Liver (tissue), 9 donors: ENCODE results near the gene RTL9. TPM values are rescaled to one million over a fixed set of nuclear protein-coding genes. Genes with fewer than 3 reads are reported as not detected.

Source experiments
- DNase-seq: peaks from one replicate; pipeline ENCODE4 v3.0.0-alpha.2; 2017; ENCODE audit warnings: low spot score
- H3K27ac ChIP-seq, 2 donors: one replicate each; pipeline ENCODE4 v1.7.0; 2013; ENCODE audit warnings: inconsistent platforms in 2 of 2, low read length in 2 of 2, control low read depth in 1 of 2, low read depth in 1 of 2, mild to moderate bottlenecking in 1 of 2
- H3K27me3 ChIP-seq, 4 donors: one replicate each; pipeline versions ENCODE4 v1.6.1 to v1.7.0; 2013; ENCODE audit warnings: low read length in 3 of 4, inconsistent platforms in 1 of 4, mild to moderate bottlenecking in 1 of 4, moderate library complexity in 1 of 4; ENCODE audit not compliant: control insufficient read depth in 4 of 4, insufficient read depth in 4 of 4
- H3K36me3 ChIP-seq, 4 donors: one replicate each; pipeline versions ENCODE4 v1.6.1 to v1.7.0; 2013; ENCODE audit warnings: low read length in 3 of 4, mild to moderate bottlenecking in 3 of 4, low read depth in 1 of 4, moderate library complexity in 1 of 4; ENCODE audit not compliant: control insufficient read depth in 4 of 4, insufficient read depth in 3 of 4
- H3K4me1 ChIP-seq, 4 donors: one replicate each; pipeline versions ENCODE4 v1.6.1 to v1.7.0; 2013; ENCODE audit warnings: low read length in 3 of 4, mild to moderate bottlenecking in 3 of 4, moderate library complexity in 1 of 4; ENCODE audit not compliant: control insufficient read depth in 4 of 4, insufficient read depth in 4 of 4
- H3K4me3 ChIP-seq, 3 donors: one replicate each; pipeline versions ENCODE4 v1.6.1 to v1.7.0; 2013; ENCODE audit warnings: low read length in 3 of 3, control low read depth in 1 of 3, low read depth in 1 of 3, mild to moderate bottlenecking in 1 of 3
- H3K9ac ChIP-seq, 2 donors: one replicate each; pipeline ENCODE4 v1.7.0; 2013; ENCODE audit warnings: low read length in 2 of 2, mild to moderate bottlenecking in 2 of 2, moderate library complexity in 2 of 2, control low read depth in 1 of 2, low read depth in 1 of 2
- H3K9me3 ChIP-seq, 4 donors: one replicate each; pipeline versions ENCODE4 v1.6.1 to v1.7.0; 2013; ENCODE audit warnings: low read length in 3 of 4; ENCODE audit not compliant: control insufficient read depth in 4 of 4
- CTCF ChIP-seq: fragments of 150-350 bp; IDR thresholded peaks from 2 replicates; pipeline ENCODE4 v1.5.1; 2017; ENCODE audit warnings: improper control_type of control experiment, low read depth, low read length; ENCODE audit not compliant: missing input control
- EGR1 ChIP-seq, 2 donors: IDR thresholded peaks; 2 replicates each; pipeline ENCODE4 v1.6.1; 2016 to 2018; ENCODE audit warnings: antibody characterized with exemption in 2 of 2, low read depth in 2 of 2
- FOXA2 ChIP-seq: IDR thresholded peaks from 2 replicates; pipeline ENCODE4 v1.6.1; 2016; ENCODE audit warnings: antibody characterized with exemption
- GABPA ChIP-seq, 2 donors: IDR thresholded peaks in 1 of 2; conservative IDR thresholded peaks in 1 of 2; 2 replicates each; pipeline ENCODE4 v1.6.1; 2016; ENCODE audit warnings: antibody characterized with exemption in 2 of 2, mild to moderate bottlenecking in 1 of 2, moderate library complexity in 1 of 2
- HNF4A ChIP-seq, 2 donors: conservative IDR thresholded peaks; 2 replicates each; pipeline ENCODE4 v1.6.1; 2016; ENCODE audit warnings: antibody characterized with exemption in 2 of 2, mild to moderate bottlenecking in 2 of 2
- HNF4G ChIP-seq: IDR thresholded peaks from 2 replicates; pipeline ENCODE4 v1.6.1; 2016; ENCODE audit warnings: antibody characterized with exemption
- JUND ChIP-seq, 2 donors: IDR thresholded peaks; 2 replicates each; pipeline ENCODE4 v1.6.1; 2016; ENCODE audit warnings: antibody characterized with exemption in 2 of 2
- NR2F2 ChIP-seq: IDR thresholded peaks from 2 replicates; pipeline ENCODE4 v1.6.1; 2016; ENCODE audit warnings: antibody characterized with exemption
- RAD21 ChIP-seq, 2 donors: IDR thresholded peaks; 2 replicates each; pipeline ENCODE4 v1.6.1; 2016; ENCODE audit warnings: antibody characterized with exemption in 2 of 2, mild to moderate bottlenecking in 2 of 2
- RXRA ChIP-seq, 2 donors: IDR thresholded peaks; 2 replicates each; pipeline ENCODE4 v1.6.1; 2017 to 2018; ENCODE audit warnings: antibody characterized with exemption in 2 of 2, mild to moderate bottlenecking in 1 of 2
- SP1 ChIP-seq: IDR thresholded peaks from 2 replicates; pipeline ENCODE4 v1.6.1; 2018; ENCODE audit warnings: antibody characterized with exemption, mild to moderate bottlenecking
- TAF1 ChIP-seq: conservative IDR thresholded peaks from 2 replicates; pipeline ENCODE4 v1.6.1; 2016; ENCODE audit warnings: antibody characterized with exemption, mild to moderate bottlenecking
- YY1 ChIP-seq: IDR thresholded peaks from 2 replicates; pipeline ENCODE4 v1.6.1; 2016; ENCODE audit warnings: antibody characterized with exemption, mild to moderate bottlenecking
- WGBS: extraction: QIAGEN DNeasy Blood & Tissue Kit; methylation state at CpG from one replicate; pipeline ENCODE4 v1.1.7; 2013; 5-methylcytosine and 5-hydroxymethylcytosine counted together
- polyA plus RNA-seq, 2 donors: library from polyadenylated mRNA; stranded (reverse) in 1 of 2; unstranded in 1 of 2; fragments of 200-250 nt in 1 of 2; fragments of >200 nt in 1 of 2; fragmentation: Nextera tagmentation in 1 of 2; extraction: Ambion mirVana in 1 of 2; gene quantifications; one replicate each; pipeline versions ENCODE4 v1.2.1 to v1.2.3, GENCODE V29; 2013 to 2015
- total RNA-seq, 2 donors: library from RNA; depleted of rRNA; stranded (reverse); fragments of >200 nt; gene quantifications; one replicate each; pipeline ENCODE4 v1.2.3, GENCODE V29; 2014
- TF ChIP-seq, protein P1 (sequence below): IDR thresholded peaks from 2 replicates; pipeline ENCODE4 v1.6.1; 2016; ENCODE audit warnings: antibody characterized with exemption
- TF ChIP-seq, protein P2 (sequence below): IDR thresholded peaks from 2 replicates; pipeline ENCODE4 v1.6.1; 2016; ENCODE audit warnings: antibody characterized with exemption
- TF ChIP-seq, protein P3 (sequence below): IDR thresholded peaks from 2 replicates; pipeline ENCODE4 v1.6.1; 2016; ENCODE audit warnings: antibody characterized with exemption
- donor health status: healthy.
- donor health status: healthy.
- donor health status: healthy.
- donor health status: healthy.
- donor health status: healthy.

Gene RTL9
- total and polyA plus RNA-seq, 4 donors = 0.05 to 0.37 (median 0.25) TPM; not detected in 1

- Histone ChIP-seq H3K9me3 (no peaks in the 10 kb centered on the region), H3K9ac (no peak overlapping the region), H3K27ac (no peak overlapping the region), H3K4me3 (no peak overlapping the region), H3K27me3 (no peaks in the 10 kb centered on the region), H3K36me3 (no peaks in the 10 kb centered on the region), H3K4me1 (peaks cover 0 to 3% (median 1%) of the 10 kb centered on the region in 4 donors)
- no peak for TF ChIP-seq EGR1 (IDR thresholded peaks at IDR 0.05; ENCODE audit: low read depth in 2 of 2)
- no peak for TF ChIP-seq GABPA (IDR thresholded peaks at IDR 0.05 in 1 of 2, conservative IDR thresholded peaks at IDR 0.05 in 1 of 2)
- no peak for TF ChIP-seq CTCF
- TF ChIP-seq, protein P1, sequence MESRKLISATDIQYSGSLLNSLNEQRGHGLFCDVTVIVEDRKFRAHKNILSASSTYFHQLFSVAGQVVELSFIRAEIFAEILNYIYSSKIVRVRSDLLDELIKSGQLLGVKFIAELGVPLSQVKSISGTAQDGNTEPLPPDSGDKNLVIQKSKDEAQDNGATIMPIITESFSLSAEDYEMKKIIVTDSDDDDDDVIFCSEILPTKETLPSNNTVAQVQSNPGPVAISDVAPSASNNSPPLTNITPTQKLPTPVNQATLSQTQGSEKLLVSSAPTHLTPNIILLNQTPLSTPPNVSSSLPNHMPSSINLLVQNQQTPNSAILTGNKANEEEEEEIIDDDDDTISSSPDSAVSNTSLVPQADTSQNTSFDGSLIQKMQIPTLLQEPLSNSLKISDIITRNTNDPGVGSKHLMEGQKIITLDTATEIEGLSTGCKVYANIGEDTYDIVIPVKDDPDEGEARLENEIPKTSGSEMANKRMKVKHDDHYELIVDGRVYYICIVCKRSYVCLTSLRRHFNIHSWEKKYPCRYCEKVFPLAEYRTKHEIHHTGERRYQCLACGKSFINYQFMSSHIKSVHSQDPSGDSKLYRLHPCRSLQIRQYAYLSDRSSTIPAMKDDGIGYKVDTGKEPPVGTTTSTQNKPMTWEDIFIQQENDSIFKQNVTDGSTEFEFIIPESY = no peak
- DNase-seq = no peak
Observed at GRCh38 chrX:110321081-110321480, 37.6 kb upstream of the RTL9 start.

DNA sequence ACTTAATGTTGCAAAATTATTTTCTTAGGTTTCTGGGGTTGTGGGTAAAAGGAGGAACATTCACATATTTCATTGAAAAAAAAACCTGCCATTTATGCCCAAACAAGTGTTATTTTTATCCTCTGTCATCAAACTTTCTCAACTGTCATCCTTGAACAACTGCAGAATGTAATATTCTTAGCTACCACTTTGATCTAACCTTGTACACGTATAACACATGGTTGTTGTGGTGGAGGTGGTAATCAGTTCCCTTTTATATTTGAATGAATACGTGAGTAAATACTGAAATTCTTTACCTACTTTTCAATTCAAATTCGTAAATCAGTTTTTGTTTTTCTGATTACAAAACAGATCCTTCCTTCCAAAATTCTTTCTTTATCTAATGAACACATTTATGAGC lies 37.0 kb upstream of the RTL9 start:
- TF ChIP-seq SP1 = no peak
- no peak for TF ChIP-seq GABPA (IDR thresholded peaks at IDR 0.05 in 1 of 2, conservative IDR thresholded peaks at IDR 0.05 in 1 of 2)
- TF ChIP-seq YY1 = no peak
- no peak for TF ChIP-seq EGR1 (IDR thresholded peaks at IDR 0.05; ENCODE audit: low read depth in 2 of 2)
- TF ChIP-seq HNF4G = no peak
- TF ChIP-seq NR2F2 = no peak
- TF ChIP-seq, protein P2, sequence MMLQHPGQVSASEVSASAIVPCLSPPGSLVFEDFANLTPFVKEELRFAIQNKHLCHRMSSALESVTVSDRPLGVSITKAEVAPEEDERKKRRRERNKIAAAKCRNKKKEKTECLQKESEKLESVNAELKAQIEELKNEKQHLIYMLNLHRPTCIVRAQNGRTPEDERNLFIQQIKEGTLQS = no peak
- TF ChIP-seq, protein P1 = no peak
- WGBS = 88% methylated on average over 3 of the region's 3 CpGs
- DNase-seq = no peak
- Histone ChIP-seq H3K9ac (no peak overlapping the region), H3K4me3 (no peak overlapping the region), H3K36me3 (no peaks in the 10 kb centered on the region), H3K27ac (no peak overlapping the region), H3K4me1 (no peaks in the 10 kb centered on the region), H3K27me3 (no peaks in the 10 kb centered on the region), H3K9me3 (no peaks in the 10 kb centered on the region)

GRCh38 chrX:110322603-110323002 lies 36.0 kb upstream of the RTL9 start:
- DNase-seq = no peak
- no peak overlapping the region for H3K9ac ChIP-seq
- no peak for TF ChIP-seq RXRA (IDR thresholded peaks at IDR 0.05)
- no peak for TF ChIP-seq FOXA2
- TF ChIP-seq HNF4A (conservative IDR thresholded peaks at IDR 0.05) = no peak
- TF ChIP-seq RAD21 (IDR thresholded peaks at IDR 0.05) = no peak
- no peak for TF ChIP-seq EGR1 (IDR thresholded peaks at IDR 0.05; ENCODE audit: low read depth in 2 of 2)
- TF ChIP-seq, protein P1 = no peak
- no peak for TF ChIP-seq JUND (IDR thresholded peaks at IDR 0.05)
- TF ChIP-seq, protein P2 = no peak
- no peak for TF ChIP-seq TAF1
- TF ChIP-seq NR2F2 = no peak
- TF ChIP-seq, protein P3, sequence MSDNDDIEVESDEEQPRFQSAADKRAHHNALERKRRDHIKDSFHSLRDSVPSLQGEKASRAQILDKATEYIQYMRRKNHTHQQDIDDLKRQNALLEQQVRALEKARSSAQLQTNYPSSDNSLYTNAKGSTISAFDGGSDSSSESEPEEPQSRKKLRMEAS = no peak
- no peak overlapping the region for H3K4me3 ChIP-seq
- no peaks in the 10 kb centered on the region for H3K36me3 ChIP-seq
- no peaks in the 10 kb centered on the region for H3K4me1 ChIP-seq
- H3K27ac ChIP-seq = no peak overlapping the region
- no peaks in the 10 kb centered on the region for H3K9me3 ChIP-seq
- H3K27me3 ChIP-seq = no peaks in the 10 kb centered on the region
- 83% methylated on average over 4 of the region's 4 CpGs for WGBS
